IPS-20b (cell line): Measurements from ENCODE around the gene RPRM.
"Not testable (repeated sequence)": the region's sequence is repeated elsewhere in the genome, so short reads cannot be mapped to it uniquely, and the experiment has no call there.

Experiments
- H3K27ac ChIP-seq: one replicate; pipeline ENCODE4 v1.5.1; 2013; ENCODE audit warnings: low read length
- H3K27me3 ChIP-seq: 2 replicates; pipeline ENCODE4 v1.6.1; 2013; ENCODE audit warnings: mild to moderate bottlenecking, low read length, inconsistent platforms; ENCODE audit not compliant: insufficient read depth
- H3K36me3 ChIP-seq: 2 replicates; pipeline ENCODE4 v1.6.1; 2013; ENCODE audit warnings: low read depth, mild to moderate bottlenecking, inconsistent platforms, low read length, moderate library complexity; ENCODE audit not compliant: insufficient read depth
- H3K4me1 ChIP-seq: 2 replicates; pipeline ENCODE4 v1.6.1; 2013; ENCODE audit warnings: mild to moderate bottlenecking, control low read depth, inconsistent platforms, low read length, moderate library complexity; ENCODE audit not compliant: insufficient read depth
- H3K4me3 ChIP-seq: 2 replicates; pipeline ENCODE4 v1.5.1; 2013; ENCODE audit warnings: mild to moderate bottlenecking, low read length, inconsistent platforms
- H3K9ac ChIP-seq: 2 replicates; pipeline ENCODE4 v1.6.1; 2013; ENCODE audit warnings: low read depth, mild to moderate bottlenecking, inconsistent platforms, low read length, moderate library complexity
- H3K9me3 ChIP-seq: 2 replicates; pipeline ENCODE4 v1.6.1; 2013; ENCODE audit warnings: mild to moderate bottlenecking, low read depth, low read length, inconsistent platforms; ENCODE audit not compliant: insufficient read depth

RPRM gene

GRCh38 chr2:153478289-153479261, at the start of gene RPRM:
RPRM (minus strand) TSS chr2:153478762; CDS start chr2:153478565, 197 bp downstream.
- Histone ChIP-seq H3K36me3 (no peaks in the 10 kb centered on the region), H3K27me3 (peaks cover 45% of the 10 kb centered on the region; the same call in 1 of the 2 replicates), H3K4me1 (peaks cover 30% of the 10 kb centered on the region; the same call in 1 of the 2 replicates), H3K4me3 (peak within 1 kb of the TSS; percentile 86), H3K27ac (no peak within 1 kb of the TSS), H3K9me3 (no peaks in the 10 kb centered on the region), H3K9ac (peak within 1 kb of the TSS; percentile 75)

- H3K36me3 ChIP-seq: no peaks in the 10 kb centered on the region
- H3K27me3 ChIP-seq: no peaks in the 10 kb centered on the region
- no peaks in the 10 kb centered on the region for H3K4me1 ChIP-seq
- H3K4me3 ChIP-seq: no peak overlapping the region
- no peak overlapping the region for H3K27ac ChIP-seq
- peaks cover 9% of the 10 kb centered on the region; the same call in 1 of the 2 replicates for H3K9me3 ChIP-seq
- H3K9ac ChIP-seq: no peak overlapping the region
Observed at GRCh38 chr2:153519257-153519875, 40.8 kb upstream of the RPRM start.

- H3K9me3 ChIP-seq: peaks cover 6% of the 10 kb centered on the region; the same call in 1 of the 2 replicates
- no peak overlapping the region for H3K27ac ChIP-seq
- no peak overlapping the region for H3K4me3 ChIP-seq
- H3K27me3 ChIP-seq: no peaks in the 10 kb centered on the region
- no peaks in the 10 kb centered on the region for H3K4me1 ChIP-seq
- H3K9ac ChIP-seq: no peak overlapping the region
- H3K36me3 ChIP-seq: no peaks in the 10 kb centered on the region
Observed at GRCh38 chr2:153512331-153512730, 33.8 kb upstream of the RPRM start.

- Histone ChIP-seq H3K27me3 (no peaks in the 10 kb centered on the region), H3K27ac (no peak overlapping the region), H3K4me3 (no peak overlapping the region), H3K9ac (no peak overlapping the region), H3K36me3 (no peaks in the 10 kb centered on the region), H3K9me3 (peaks cover 19% of the 10 kb centered on the region), H3K4me1 (no peaks in the 10 kb centered on the region)
Observed at GRCh38 chr2:153510996-153511395, 32.4 kb upstream of the RPRM start.

GRCh38 chr2:153509133-153509532, 30.6 kb upstream of the RPRM start:
- no peak overlapping the region for H3K4me3 ChIP-seq
- H3K9me3 ChIP-seq: peaks cover 23% of the 10 kb centered on the region

GRCh38 chr2:153506499-153506898, 27.9 kb upstream of the RPRM start:
- not testable (repeated sequence) for H3K9ac ChIP-seq, H3K27ac ChIP-seq, H3K36me3 ChIP-seq, H3K4me3 ChIP-seq, H3K27me3 ChIP-seq, H3K4me1 ChIP-seq
- peaks cover 23% of the 10 kb centered on the region for H3K9me3 ChIP-seq

More at GRCh38 chr2:153509133-153509532, 30.6 kb upstream of the RPRM start:
- no peaks in the 10 kb centered on the region for H3K36me3 ChIP-seq
- no peaks in the 10 kb centered on the region for H3K27me3 ChIP-seq
- H3K9ac ChIP-seq: no peak overlapping the region
- H3K27ac ChIP-seq: no peak overlapping the region
- H3K4me1 ChIP-seq: no peaks in the 10 kb centered on the region

GRCh38 chr2:153499439-153499838, 20.9 kb upstream of the RPRM start:
- Histone ChIP-seq H3K27me3 (no peaks in the 10 kb centered on the region), H3K9me3 (no peaks in the 10 kb centered on the region), H3K27ac (no peak overlapping the region), H3K36me3 (no peaks in the 10 kb centered on the region), H3K4me3 (no peak overlapping the region), H3K4me1 (0 out of 2 replicates have a peak, but pooled peaks cover 3% of the 10 kb centered on the region), H3K9ac (no peak overlapping the region)

- H3K4me3 ChIP-seq: no peak overlapping the region
- 0 out of 2 replicates have a peak, but pooled peaks cover 3% of the 10 kb centered on the region for H3K4me1 ChIP-seq
- no peaks in the 10 kb centered on the region for H3K27me3 ChIP-seq
- H3K9me3 ChIP-seq: no peaks in the 10 kb centered on the region
- H3K9ac ChIP-seq: no peak overlapping the region
- H3K36me3 ChIP-seq: no peaks in the 10 kb centered on the region
- H3K27ac ChIP-seq: no peak overlapping the region
Observed at GRCh38 chr2:153497938-153498629, 19.5 kb upstream of the RPRM start.

GRCh38 chr2:153495725-153496124, 17.2 kb upstream of the RPRM start:
- Histone ChIP-seq H3K9ac (no peak overlapping the region), H3K27me3 (no peaks in the 10 kb centered on the region), H3K9me3 (no peaks in the 10 kb centered on the region), H3K4me1 (peaks cover 5% of the 10 kb centered on the region; the same call in 1 of the 2 replicates), H3K36me3 (no peaks in the 10 kb centered on the region), H3K4me3 (no peak overlapping the region), H3K27ac (no peak overlapping the region)

GRCh38 chr2:153488072-153488471, 9.5 kb upstream of the RPRM start:
- Histone ChIP-seq H3K27me3 (peaks cover 9% of the 10 kb centered on the region; the same call in 1 of the 2 replicates), H3K9ac (no peak overlapping the region), H3K9me3 (no peaks in the 10 kb centered on the region), H3K4me1 (peaks cover 19% of the 10 kb centered on the region), H3K27ac (no peak overlapping the region), H3K4me3 (peak overlapping the region; percentile 13; the same call in 1 of the 2 replicates), H3K36me3 (no peaks in the 10 kb centered on the region)

GRCh38 chr2:153487448-153487847, 8.9 kb upstream of the RPRM start:
- Histone ChIP-seq H3K4me1 (peaks cover 19% of the 10 kb centered on the region), H3K36me3 (no peaks in the 10 kb centered on the region), H3K9ac (no peak overlapping the region), H3K27ac (no peak overlapping the region), H3K27me3 (peaks cover 9% of the 10 kb centered on the region; the same call in 1 of the 2 replicates), H3K4me3 (peak overlapping the region; percentile 13; the same call in 1 of the 2 replicates), H3K9me3 (no peaks in the 10 kb centered on the region)
